ENCODE data around the gene LTB.
A peak's percentile ranks its signal among the peaks of the same experiment; 100 is the strongest.

Gene LTB

DNA sequence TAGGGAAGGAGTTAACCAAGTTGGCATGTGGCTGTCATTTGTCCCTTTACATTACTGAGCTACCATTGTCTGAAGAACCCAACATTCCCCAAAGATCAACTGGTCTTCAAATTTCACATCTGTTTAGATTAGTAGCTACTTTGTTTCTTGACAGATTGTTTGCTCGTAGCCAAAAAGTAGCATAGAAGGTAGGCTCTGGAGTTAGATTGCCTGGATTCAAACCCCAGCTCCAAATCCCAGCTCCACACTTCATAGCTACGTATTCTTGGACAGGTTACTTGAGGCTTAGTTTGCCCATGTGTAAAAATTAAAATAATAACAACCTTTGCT lies 33.7 kb downstream of the LTB start:
- TF ChIP-seq RARB (CRISPR knock-in tag; IDR thresholded peaks at IDR 0.05) = no peak
- TF ChIP-seq POU6F1 (CRISPR knock-in tag; IDR thresholded peaks at IDR 0.05; ENCODE audit: borderline replicate concordance, low read depth) = no peak
- TF ChIP-seq ZNF8 (CRISPR knock-in tag; IDR thresholded peaks at IDR 0.05) = no peak
- TF ChIP-seq ZNF70 (CRISPR knock-in tag; IDR thresholded peaks at IDR 0.05) = no peak
- no peak for TF ChIP-seq CSDC2 (CRISPR knock-in tag; IDR thresholded peaks at IDR 0.05)
- TF ChIP-seq ISL1 (CRISPR knock-in tag; IDR thresholded peaks at IDR 0.05) = no peak
- TF ChIP-seq ZFP30 (CRISPR knock-in tag; IDR thresholded peaks at IDR 0.05) = no peak
- no peak for TF ChIP-seq TCF4 (CRISPR knock-in tag; IDR thresholded peaks at IDR 0.05; ENCODE audit: borderline replicate concordance)
- TF ChIP-seq, protein P1, sequence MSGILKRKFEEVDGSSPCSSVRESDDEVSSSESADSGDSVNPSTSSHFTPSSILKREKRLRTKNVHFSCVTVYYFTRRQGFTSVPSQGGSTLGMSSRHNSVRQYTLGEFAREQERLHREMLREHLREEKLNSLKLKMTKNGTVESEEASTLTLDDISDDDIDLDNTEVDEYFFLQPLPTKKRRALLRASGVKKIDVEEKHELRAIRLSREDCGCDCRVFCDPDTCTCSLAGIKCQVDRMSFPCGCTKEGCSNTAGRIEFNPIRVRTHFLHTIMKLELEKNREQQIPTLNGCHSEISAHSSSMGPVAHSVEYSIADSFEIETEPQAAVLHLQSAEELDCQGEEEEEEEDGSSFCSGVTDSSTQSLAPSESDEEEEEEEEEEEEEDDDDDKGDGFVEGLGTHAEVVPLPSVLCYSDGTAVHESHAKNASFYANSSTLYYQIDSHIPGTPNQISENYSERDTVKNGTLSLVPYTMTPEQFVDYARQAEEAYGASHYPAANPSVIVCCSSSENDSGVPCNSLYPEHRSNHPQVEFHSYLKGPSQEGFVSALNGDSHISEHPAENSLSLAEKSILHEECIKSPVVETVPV (CRISPR knock-in tag; IDR thresholded peaks at IDR 0.05) = no peak
- TF ChIP-seq SNAI2 (CRISPR knock-in tag; IDR thresholded peaks at IDR 0.05) = no peak
- no peak for TF ChIP-seq ZFP3 (CRISPR knock-in tag; IDR thresholded peaks at IDR 0.05)

DNA sequence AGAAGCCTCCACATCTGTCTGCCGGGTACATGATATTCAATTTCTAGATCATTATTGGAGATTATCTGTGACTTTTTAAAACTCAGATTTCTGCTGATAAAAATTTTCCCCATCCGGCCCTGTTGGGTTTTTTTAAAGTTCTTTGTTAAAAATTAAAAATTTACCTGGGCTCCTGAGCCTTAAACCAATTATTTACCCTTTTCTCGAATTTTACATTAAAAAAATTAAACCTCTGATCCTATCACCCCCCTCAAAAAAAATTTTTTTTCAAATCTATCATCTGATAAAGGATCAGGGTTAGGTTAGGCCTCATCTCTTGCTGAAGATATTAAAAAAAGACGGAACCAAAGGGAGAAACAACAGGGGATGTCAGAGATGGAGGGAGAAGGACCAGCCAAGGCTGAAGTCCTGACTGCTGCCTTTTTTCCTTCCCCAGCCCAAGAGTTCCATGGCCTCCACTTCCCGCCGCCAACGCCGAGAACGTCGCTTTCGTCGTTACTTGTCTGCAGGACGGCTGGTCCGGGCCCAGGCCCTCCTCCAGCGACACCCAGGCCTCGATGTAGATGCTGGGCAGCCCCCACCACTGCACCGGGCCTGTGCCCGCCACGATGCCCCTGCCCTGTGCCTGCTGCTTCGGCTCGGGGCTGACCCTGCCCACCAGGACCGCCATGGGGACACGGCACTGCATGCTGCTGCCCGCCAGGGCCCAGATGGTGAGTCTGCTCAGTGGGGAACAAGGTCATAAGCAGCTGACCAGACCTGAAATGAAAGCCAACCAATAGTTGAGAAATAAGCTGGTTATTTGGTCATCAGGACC lies 34.3 kb downstream of the LTB start:
- ATAC-seq = peak; percentile 6; the same call in 2 of the 3 replicates
- no peak for TF ChIP-seq ZNF565 (CRISPR knock-in tag; conservative IDR thresholded peaks at IDR 0.05; ENCODE audit: low read depth)
- TF ChIP-seq ZFP3 (CRISPR knock-in tag; IDR thresholded peaks at IDR 0.05) = no peak
- no peak for TF ChIP-seq TSHZ2 (CRISPR knock-in tag; IDR thresholded peaks at IDR 0.05)
- TF ChIP-seq RARB (CRISPR knock-in tag; IDR thresholded peaks at IDR 0.05) = no peak
- no peak for TF ChIP-seq TCF4 (CRISPR knock-in tag; IDR thresholded peaks at IDR 0.05; ENCODE audit: borderline replicate concordance)
- no peak for TF ChIP-seq ESRRG (CRISPR knock-in tag; IDR thresholded peaks at IDR 0.05)
- TF ChIP-seq ZNF70 (CRISPR knock-in tag; IDR thresholded peaks at IDR 0.05) = no peak
- peak; percentile 82; the same call in 1 of the 2 replicates for TF ChIP-seq CSDC2 (CRISPR knock-in tag; IDR thresholded peaks at IDR 0.05)
- TF ChIP-seq, protein P1 (CRISPR knock-in tag; IDR thresholded peaks at IDR 0.05) = peak; percentile 25; the same call in 1 of the 2 replicates

More for the DNA sequence above, 33.7 kb downstream of the LTB start:
- no peak for ATAC-seq

GRCh38 chr6:31546958-31547726 lies 35.1 kb downstream of the LTB start, which contains the start of gene NFKBIL1:
Gene NFKBIL1 (plus strand): TSS chr6:31547608. CDS start chr6:31547695, 87 bp downstream.
- peak; percentile 92 for ATAC-seq
- TF ChIP-seq SNAI2 (CRISPR knock-in tag; IDR thresholded peaks at IDR 0.05) (no peak), ZNF70 (CRISPR knock-in tag; IDR thresholded peaks at IDR 0.05) (no peak), OSR1 (CRISPR knock-in tag; IDR thresholded peaks at IDR 0.05) (no peak), RARB (CRISPR knock-in tag; IDR thresholded peaks at IDR 0.05) (no peak), ISL1 (CRISPR knock-in tag; IDR thresholded peaks at IDR 0.05) (no peak), CSDC2 (CRISPR knock-in tag; IDR thresholded peaks at IDR 0.05) (no peak), TSHZ2 (CRISPR knock-in tag; IDR thresholded peaks at IDR 0.05) (peak; percentile 61; the same call in 1 of the 2 replicates), ARNTL (CRISPR knock-in tag; IDR thresholded peaks at IDR 0.05; ENCODE audit: borderline replicate concordance, low read depth) (no peak), PPARA (CRISPR knock-in tag; IDR thresholded peaks at IDR 0.05; ENCODE audit: borderline replicate concordance) (no peak)
- TF ChIP-seq, protein P1 (CRISPR knock-in tag; IDR thresholded peaks at IDR 0.05) = no peak
- TF ChIP-seq, protein P2, sequence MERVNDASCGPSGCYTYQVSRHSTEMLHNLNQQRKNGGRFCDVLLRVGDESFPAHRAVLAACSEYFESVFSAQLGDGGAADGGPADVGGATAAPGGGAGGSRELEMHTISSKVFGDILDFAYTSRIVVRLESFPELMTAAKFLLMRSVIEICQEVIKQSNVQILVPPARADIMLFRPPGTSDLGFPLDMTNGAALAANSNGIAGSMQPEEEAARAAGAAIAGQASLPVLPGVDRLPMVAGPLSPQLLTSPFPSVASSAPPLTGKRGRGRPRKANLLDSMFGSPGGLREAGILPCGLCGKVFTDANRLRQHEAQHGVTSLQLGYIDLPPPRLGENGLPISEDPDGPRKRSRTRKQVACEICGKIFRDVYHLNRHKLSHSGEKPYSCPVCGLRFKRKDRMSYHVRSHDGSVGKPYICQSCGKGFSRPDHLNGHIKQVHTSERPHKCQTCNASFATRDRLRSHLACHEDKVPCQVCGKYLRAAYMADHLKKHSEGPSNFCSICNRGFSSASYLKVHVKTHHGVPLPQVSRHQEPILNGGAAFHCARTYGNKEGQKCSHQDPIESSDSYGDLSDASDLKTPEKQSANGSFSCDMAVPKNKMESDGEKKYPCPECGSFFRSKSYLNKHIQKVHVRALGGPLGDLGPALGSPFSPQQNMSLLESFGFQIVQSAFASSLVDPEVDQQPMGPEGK (CRISPR knock-in tag; IDR thresholded peaks at IDR 0.05; ENCODE audit: borderline replicate concordance) = peak; percentile 93; the same call in 1 of the 2 replicates
